Nephron (organoid): Measurements from ENCODE around the gene KLHL29.

Source experiments
- H3K27ac Mint-ChIP-seq, 3 experiments: 2 replicates each; pipeline ENCODE4 v1.8.0; 2020; ENCODE audit warnings: mixed read lengths in 3 of 3, mild to moderate bottlenecking in 2 of 3, moderate library complexity in 1 of 3
- H3K27me3 Mint-ChIP-seq: 2 replicates; pipeline ENCODE4 v1.8.0; 2021; ENCODE audit warnings: low read depth, mild to moderate bottlenecking, moderate library complexity, mixed read lengths
- H3K36me3 Mint-ChIP-seq: 2 replicates; pipeline ENCODE4 v1.8.0; 2020; ENCODE audit warnings: low read depth, mixed read lengths
- H3K4me1 Mint-ChIP-seq: 2 replicates; pipeline ENCODE4 v1.8.0; 2020; ENCODE audit warnings: mixed read lengths
- H3K4me3 Mint-ChIP-seq, 3 experiments: 2 replicates each; pipeline ENCODE4 v1.8.0; 2020; ENCODE audit warnings: mild to moderate bottlenecking in 3 of 3, mixed read lengths in 3 of 3, moderate library complexity in 2 of 3
- H3K9me3 Mint-ChIP-seq: 2 replicates; pipeline ENCODE4 v1.8.0; 2020; ENCODE audit warnings: mixed read lengths
- CTCF ChIP-seq, 3 experiments: fragments of 200-600 bp; sonication (generic); IDR thresholded peaks; one replicate each; pipeline ENCODE4 v1.5.0; 2021; ENCODE audit warnings: antibody characterized with exemption in 3 of 3; ENCODE audit not compliant: unreplicated experiment in 3 of 3

Gene KLHL29

GRCh38 chr2:23597687-23598086 is 212.7 kb downstream of the KLHL29 start:
- Mint-ChIP-seq H3K4me3 (no peak overlapping the region), H3K9me3 (no peaks in the 10 kb centered on the region), H3K27ac (no peak overlapping the region), H3K27me3 (peaks cover 8% of the 10 kb centered on the region), H3K36me3 (no peaks in the 10 kb centered on the region), H3K4me1 (peaks cover 70% of the 10 kb centered on the region)
- TF ChIP-seq CTCF (IDR thresholded peaks at IDR 0.05; ENCODE audit: unreplicated experiment in 3 of 3) = no peak

GRCh38 chr2:23599006-23599405 is 214.0 kb downstream of the KLHL29 start:
- H3K4me1 Mint-ChIP-seq = peaks cover 57% of the 10 kb centered on the region
- no peaks in the 10 kb centered on the region for H3K36me3 Mint-ChIP-seq
- no peak overlapping the region for H3K4me3 Mint-ChIP-seq
- no peak overlapping the region for H3K27ac Mint-ChIP-seq
- H3K9me3 Mint-ChIP-seq = no peaks in the 10 kb centered on the region
- TF ChIP-seq CTCF (IDR thresholded peaks at IDR 0.05; ENCODE audit: unreplicated experiment in 3 of 3) = no peak
- peaks cover 8% of the 10 kb centered on the region for H3K27me3 Mint-ChIP-seq

- TF ChIP-seq CTCF (IDR thresholded peaks at IDR 0.05; ENCODE audit: unreplicated experiment in 3 of 3) = no peak
- H3K9me3 Mint-ChIP-seq = no peaks in the 10 kb centered on the region
- peak overlapping the region in 2 of 3 experiments; percentile 16 to 28 for H3K4me3 Mint-ChIP-seq
- H3K27me3 Mint-ChIP-seq = peaks cover 8% of the 10 kb centered on the region
- no peaks in the 10 kb centered on the region for H3K36me3 Mint-ChIP-seq
- peaks cover 50% of the 10 kb centered on the region for H3K4me1 Mint-ChIP-seq
- peak overlapping the region; percentile 53 to 76 (median 70) for H3K27ac Mint-ChIP-seq
These were observed 214.7 kb downstream of the KLHL29 start for GRCh38 chr2:23599667-23600066.

GRCh38 chr2:23600346-23600745 is 215.4 kb downstream of the KLHL29 start:
- Mint-ChIP-seq H3K27me3 (peaks cover 10% of the 10 kb centered on the region), H3K9me3 (no peaks in the 10 kb centered on the region), H3K4me1 (peaks cover 44% of the 10 kb centered on the region), H3K27ac (no peak overlapping the region), H3K36me3 (no peaks in the 10 kb centered on the region), H3K4me3 (no peak overlapping the region)
- TF ChIP-seq CTCF (IDR thresholded peaks at IDR 0.05; ENCODE audit: unreplicated experiment in 3 of 3) = no peak

- H3K4me1 Mint-ChIP-seq = peaks cover 33% of the 10 kb centered on the region
- no peak for TF ChIP-seq CTCF (IDR thresholded peaks at IDR 0.05; ENCODE audit: unreplicated experiment in 3 of 3)
- peak overlapping the region in 1 of 3 experiments; percentile 1 for H3K4me3 Mint-ChIP-seq
- peaks cover 3% of the 10 kb centered on the region for H3K9me3 Mint-ChIP-seq
- peak overlapping the region in 2 of 3 experiments; percentile 50 to 68 for H3K27ac Mint-ChIP-seq
- H3K27me3 Mint-ChIP-seq = peaks cover 11% of the 10 kb centered on the region
- H3K36me3 Mint-ChIP-seq = no peaks in the 10 kb centered on the region
These were observed 216.5 kb downstream of the KLHL29 start for GRCh38 chr2:23601301-23601965.

GRCh38 chr2:23602116-23602515 is 217.1 kb downstream of the KLHL29 start:
- peaks cover 28% of the 10 kb centered on the region for H3K4me1 Mint-ChIP-seq
- H3K27ac Mint-ChIP-seq = peak overlapping the region in 1 of 3 experiments; percentile 39
- no peak for TF ChIP-seq CTCF (IDR thresholded peaks at IDR 0.05; ENCODE audit: unreplicated experiment in 3 of 3)

More at GRCh38 chr2:23602116-23602515, 217.1 kb downstream of the KLHL29 start:
- Mint-ChIP-seq H3K9me3 (peaks cover 3% of the 10 kb centered on the region), H3K36me3 (no peaks in the 10 kb centered on the region), H3K4me3 (no peak overlapping the region), H3K27me3 (peaks cover 11% of the 10 kb centered on the region)
